DMS53 treated with DMSO at 0.1 percent for 48 hours (cell line): Measurements from ENCODE around the gene FABP7.
"Not testable (repeated sequence)": the region's sequence is repeated elsewhere in the genome, so short reads cannot be mapped to it uniquely, and the experiment has no call there.

Experiments
- DNase-seq: peaks from one replicate; lab custom pipeline; 2025; ENCODE audit not compliant: unreplicated experiment; lab: John Stamatoyannopoulos, UW

Gene FABP7

GRCh38 chr6:122779667-122780066, at the start of gene FABP7:
TSS of gene FABP7 (plus strand) at chr6:122779716. CDS start at chr6:122779795, 79 bp downstream.
- no peak for DNase-seq

- DNase-seq: no peak
Measured at GRCh38 chr6:122730334-122730733, 49.2 kb upstream of the FABP7 start.

- peak; percentile 37 for DNase-seq
Measured at GRCh38 chr6:122730775-122731386, 48.6 kb upstream of the FABP7 start.

DNA sequence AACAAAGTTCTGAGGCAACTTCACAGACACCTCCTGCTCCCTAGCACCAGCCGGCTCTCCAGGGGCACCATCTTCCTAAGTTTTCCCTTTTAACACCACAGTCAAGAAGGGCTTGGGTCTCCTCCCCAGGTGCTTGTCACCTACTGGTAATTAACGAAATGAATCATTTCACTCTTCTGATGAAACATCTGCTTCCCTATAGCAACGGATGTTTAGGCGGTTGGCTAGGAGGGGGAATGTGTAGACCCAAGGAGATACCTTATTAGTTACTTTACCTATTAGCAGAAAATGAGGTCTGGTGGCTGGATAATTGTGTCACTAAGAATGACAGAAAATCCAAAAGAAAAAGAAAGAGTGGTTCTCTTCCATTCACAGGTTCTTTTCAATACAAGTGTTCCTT, 46.3 kb upstream of the FABP7 start:
- no peak for DNase-seq

- no peak for DNase-seq
Measured at GRCh38 chr6:122734529-122735395, 44.8 kb upstream of the FABP7 start.

DNA sequence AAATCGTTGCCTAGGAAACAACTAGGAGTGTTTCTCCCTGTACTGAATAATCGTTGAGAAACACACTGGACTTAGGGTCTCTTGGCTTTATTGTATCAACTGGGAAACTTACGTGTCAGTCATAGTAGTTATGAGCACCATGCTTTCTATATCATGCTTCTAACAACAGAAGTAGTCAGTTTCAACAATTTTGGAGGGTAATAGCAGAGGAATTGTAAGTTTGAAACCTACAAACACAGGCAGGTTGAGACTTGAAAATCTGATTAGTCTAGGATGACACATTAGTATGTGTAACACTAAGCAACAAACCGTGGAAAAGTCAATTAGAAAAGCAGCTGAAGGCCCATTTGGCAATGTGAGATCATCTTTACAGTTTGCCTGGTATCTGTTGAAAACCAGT, 43.9 kb upstream of the FABP7 start:
- DNase-seq: peak; percentile 81

DNA sequence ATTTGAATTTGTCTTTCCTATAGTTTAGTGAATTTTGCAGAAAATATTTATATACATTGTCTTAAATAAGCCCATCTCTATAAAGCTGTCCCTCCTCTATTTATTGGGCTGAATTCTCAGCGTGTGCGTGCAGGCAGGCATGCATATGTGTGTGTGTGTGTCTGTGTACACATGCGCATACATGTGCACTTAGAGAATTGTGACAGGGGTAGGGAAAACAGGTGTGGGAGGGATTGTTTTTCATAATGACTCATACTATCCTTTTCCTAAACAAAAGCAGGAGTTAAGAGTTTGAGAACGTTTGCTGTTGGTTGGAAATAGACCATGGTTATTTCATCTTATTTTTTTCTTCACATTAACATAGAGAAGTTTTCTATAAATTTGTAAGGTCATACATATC, 43.4 kb upstream of the FABP7 start:
- DNase-seq: peak; percentile 76

DNA sequence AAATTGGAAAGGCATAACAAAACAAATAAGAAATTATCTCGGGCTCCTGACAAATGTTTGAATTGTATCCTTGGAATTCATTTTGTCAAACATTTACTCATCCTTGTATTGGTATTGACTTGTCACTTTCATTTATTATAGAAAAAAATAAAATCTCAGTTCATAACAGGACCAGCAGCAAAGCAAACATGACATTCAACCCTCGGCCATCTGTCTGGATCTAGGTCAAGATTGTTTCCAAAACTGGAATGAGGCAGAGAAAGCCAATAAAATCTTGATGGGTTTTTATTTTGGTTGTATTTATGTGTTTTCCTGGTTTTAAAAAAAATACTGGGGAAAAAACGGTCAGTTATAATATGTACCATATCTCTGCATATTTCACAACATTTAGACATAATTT, 42.9 kb upstream of the FABP7 start:
- DNase-seq: peak; percentile 46

DNA sequence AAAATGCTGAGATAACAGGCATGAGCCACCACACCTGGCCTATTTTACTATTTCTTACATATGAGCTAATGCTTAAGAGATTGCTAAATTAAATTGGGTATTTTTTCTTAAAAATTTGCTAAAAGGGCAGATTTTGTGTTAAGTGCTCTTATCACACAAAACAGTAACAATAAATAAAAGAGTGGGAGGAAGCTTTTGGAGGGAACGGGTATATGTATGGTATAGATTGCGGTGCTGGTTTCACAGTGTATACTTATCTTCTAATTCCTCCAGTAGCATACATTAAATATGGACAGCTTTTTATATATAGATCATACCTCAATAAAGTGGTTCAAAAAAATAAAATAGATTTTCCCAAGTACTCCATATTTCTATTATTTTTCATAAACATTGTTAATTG, 39.4 kb upstream of the FABP7 start:
- no peak for DNase-seq

DNA sequence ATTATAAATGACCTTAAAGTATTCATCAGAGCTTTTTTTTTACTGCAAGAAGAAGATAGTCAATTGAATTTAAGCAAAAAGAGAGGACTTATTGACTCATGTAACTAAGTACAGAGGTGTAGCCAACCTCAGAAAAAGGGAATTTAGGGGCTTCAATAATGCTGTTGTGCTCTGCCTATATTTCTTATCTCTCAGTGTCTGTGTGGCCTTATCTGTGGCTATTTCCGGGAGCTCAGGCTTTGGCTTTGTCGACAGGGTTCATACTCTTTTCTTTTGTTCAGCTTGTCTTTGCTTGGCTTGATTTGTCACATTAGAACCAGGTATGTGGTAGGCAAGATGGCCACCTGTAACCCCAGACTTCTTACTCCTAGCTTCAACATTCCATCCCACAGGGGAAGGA, 38.6 kb upstream of the FABP7 start:
- no peak for DNase-seq

DNA sequence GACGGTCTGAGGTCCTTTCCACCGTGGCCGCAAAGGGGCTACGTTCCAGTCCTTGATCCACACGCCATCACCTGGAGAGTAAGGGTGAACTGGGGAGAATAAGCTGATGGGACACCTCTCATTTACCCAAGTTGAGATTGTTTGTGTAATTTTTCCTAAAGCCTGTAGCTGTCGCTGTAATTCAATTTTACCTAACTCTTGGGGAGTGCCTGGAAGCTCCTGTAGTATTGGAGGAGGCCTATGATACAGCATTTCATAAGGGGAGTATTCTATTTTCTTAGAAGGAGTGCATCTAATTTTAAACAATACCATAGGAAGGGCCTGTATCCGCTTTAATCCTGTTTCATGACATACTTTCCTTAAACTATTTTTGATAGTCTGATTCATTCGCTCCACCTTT, 35.3 kb upstream of the FABP7 start:
- DNase-seq: not testable (repeated sequence)

GRCh38 chr6:122744856-122745255, 34.7 kb upstream of the FABP7 start:
- DNase-seq: not testable (repeated sequence)

- DNase-seq: no peak
Measured at GRCh38 chr6:122746688-122747087, 32.8 kb upstream of the FABP7 start.

GRCh38 chr6:122747573-122747972, 31.9 kb upstream of the FABP7 start:
- DNase-seq: no peak

DNA sequence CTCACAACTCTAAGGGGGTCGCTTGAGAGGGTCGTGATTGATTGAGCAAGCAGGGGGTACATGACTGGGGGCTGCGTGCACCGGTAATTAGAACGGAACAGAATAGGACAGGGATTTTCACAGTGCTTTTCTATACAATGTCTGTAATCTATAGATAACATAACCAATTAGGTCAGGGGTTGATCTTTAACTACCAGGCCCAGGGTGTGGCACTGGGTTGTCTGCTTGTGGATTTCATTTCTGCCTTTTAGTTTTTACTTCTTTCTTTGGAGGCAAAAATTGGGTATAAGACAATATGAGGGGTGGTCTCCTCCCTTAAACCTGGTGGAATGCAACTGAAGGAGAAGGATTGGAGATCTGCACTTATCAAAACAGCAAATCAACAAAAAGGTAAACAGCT, 30.6 kb upstream of the FABP7 start:
- not testable (repeated sequence) for DNase-seq

DNA sequence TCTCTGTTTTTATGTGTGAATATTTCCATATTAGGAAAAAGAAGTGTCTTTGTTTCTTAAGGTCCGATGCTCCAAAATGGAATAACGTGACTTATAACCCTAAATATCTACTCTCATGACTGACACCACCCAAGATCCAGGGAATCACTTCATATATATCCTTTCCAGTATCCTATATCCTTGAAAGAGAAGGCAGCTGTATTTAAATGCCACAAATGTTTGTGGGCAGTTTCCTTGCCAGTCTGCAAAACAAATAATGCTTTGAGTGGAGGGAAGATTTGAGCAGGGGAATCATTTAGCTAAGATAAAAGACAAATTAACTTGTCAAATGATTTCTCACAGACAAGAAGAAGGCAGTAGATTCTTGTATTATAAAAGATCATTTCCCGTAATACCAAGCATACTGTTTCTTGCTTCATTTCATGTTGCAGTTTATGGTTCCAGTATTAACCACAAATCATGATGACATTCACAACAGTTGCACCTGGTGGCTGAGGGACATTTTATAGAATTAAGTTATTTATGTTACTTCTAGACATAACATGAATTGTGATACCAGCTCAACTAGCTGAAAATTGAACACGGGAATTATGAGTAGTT, 30.0 kb upstream of the FABP7 start:
- DNase-seq: peak; percentile 7

DNA sequence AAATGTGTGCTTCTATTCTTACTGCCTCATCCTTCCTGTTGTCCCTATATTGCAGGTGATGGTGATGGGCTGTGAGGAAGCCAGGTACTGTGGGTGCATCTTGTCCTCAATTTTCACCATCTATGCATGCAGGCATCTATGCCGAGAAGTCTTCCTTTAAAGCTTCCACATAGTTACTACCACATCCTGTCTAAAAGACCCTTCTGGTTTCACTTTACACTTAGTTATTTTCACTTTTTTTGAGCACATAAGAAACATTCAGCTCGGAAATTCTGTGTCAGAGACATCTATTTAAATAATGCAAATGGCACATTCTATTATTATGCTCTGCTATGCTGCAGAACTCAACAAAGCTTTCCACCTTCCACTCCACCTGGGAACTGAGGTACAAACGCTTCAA, 28.2 kb upstream of the FABP7 start:
- no peak for DNase-seq

GRCh38 chr6:122752459-122752858, 27.1 kb upstream of the FABP7 start:
- DNase-seq: no peak

GRCh38 chr6:122753000-122753687, 26.4 kb upstream of the FABP7 start:
- DNase-seq: no peak

DNA sequence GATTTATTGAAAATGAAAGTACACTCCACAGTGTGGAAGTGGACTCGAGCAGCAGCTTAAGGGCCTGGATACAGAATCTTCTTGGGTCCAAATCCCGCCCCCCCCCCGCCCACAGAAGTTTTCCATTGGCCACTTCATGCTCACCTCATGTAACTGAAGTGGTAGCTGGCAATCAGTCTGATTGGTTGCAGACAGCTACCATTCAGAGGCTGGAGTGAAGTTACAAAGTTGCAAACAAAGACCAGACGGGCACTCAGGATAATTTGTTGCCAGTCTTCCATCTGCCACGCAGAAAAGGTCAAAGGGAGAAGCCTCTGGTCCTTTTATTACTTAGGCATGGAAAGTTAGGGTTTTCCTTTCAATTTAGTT, 25.8 kb upstream of the FABP7 start:
- no peak for DNase-seq

DNA sequence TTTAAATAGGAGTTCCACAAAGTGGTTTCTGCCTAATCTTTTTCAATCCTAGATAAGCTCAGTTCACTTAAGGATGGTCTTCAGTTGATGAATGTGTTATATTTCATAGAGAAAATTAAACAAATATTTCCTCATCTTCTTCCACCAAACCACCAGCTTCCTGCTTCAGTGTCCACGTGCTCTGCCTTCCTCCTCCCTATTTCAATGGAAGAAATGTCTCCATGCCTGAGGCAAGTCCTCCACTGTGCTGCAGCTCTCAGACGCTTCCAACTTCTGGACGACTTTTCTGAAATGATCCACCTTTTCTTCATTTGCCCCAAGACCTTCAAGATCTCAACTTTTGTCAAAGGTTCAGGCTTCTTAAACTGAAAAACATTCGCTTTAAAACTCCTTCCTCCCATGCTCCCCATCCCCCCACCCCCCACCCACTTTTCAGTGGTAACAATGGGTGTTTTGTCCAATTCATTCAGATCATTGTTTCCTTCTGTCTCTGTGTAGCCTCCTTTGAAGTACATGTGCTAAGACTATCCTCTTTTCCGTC, 25.3 kb upstream of the FABP7 start:
- no peak for DNase-seq
